ENCODE results near the gene SAP30.

GRCh38 chr4:173410079-173410478 is 39.3 kb downstream of the SAP30 start:
- TF ChIP-seq POLR2A (IDR thresholded peaks at IDR 0.05), result no peak
- no peak for TF ChIP-seq POLR2AphosphoS5 (IDR thresholded peaks at IDR 0.05)

Measured in gastroesophageal sphincter (tissue), 2 donors.